ENCODE results near the gene VCPKMT.

Gene VCPKMT

DNA sequence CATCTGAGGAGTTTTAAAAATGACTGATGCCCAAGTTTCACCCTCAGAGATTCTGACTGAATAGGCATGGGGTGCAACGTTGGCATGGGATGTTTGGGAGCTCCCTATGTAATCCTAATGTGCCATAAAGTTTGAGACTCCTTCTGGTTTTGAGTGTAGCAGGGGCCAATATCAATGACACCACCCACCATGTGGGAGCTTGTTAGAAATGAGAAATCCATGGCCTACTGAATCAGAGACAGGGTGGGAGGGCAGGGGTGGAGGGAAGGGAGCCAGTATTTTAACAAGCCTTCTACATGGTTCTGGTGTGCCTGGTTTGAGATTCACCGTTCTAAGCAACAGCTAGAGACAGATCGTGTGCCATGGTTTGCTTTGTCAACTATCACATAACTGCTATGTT, 46.1 kb downstream of the VCPKMT start:
- no peaks in the 10 kb centered on the region for H3K36me3 ChIP-seq (ENCODE audit: insufficient read depth, low read length)

DNA sequence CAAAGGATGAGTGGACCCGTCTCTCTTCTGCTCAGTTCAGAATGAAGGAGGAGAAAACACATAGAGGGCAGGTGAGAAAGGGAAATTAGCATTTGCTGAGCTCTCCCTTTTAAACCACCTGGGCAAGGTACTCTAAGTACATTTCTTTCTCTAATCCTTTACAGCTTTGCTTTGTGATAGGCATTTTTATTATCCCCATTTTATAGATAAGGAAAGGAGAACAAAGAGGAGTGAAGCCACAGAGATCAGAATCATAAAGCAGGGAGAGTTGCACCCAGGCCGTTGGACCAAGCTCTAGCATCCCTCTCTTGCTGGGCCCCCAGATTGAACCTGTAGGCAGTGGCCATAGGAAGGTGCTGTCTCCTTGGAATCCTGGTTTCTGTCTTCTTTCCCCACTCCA, 47.0 kb downstream of the VCPKMT start:
- Histone ChIP-seq H3K27me3 (ENCODE audit: insufficient read depth, low read length) (no peaks in the 10 kb centered on the region), H3K36me3 (ENCODE audit: insufficient read depth, low read length) (no peaks in the 10 kb centered on the region), H3K9me3 (ENCODE audit: low read length) (peaks cover 2% of the 10 kb centered on the region), H3K4me3 (ENCODE audit: low read length) (no peak overlapping the region), H3K4me1 (ENCODE audit: insufficient read depth, low read length) (no peaks in the 10 kb centered on the region), H2AFZ (ENCODE audit: low read depth, low read length) (no peak overlapping the region)

More for the DNA sequence above, 46.1 kb downstream of the VCPKMT start:
- Histone ChIP-seq H3K27me3 (ENCODE audit: insufficient read depth, low read length) (no peaks in the 10 kb centered on the region), H3K4me3 (ENCODE audit: low read length) (no peak overlapping the region), H3K9me3 (ENCODE audit: low read length) (peaks cover 2% of the 10 kb centered on the region), H3K4me1 (ENCODE audit: insufficient read depth, low read length) (no peaks in the 10 kb centered on the region), H2AFZ (ENCODE audit: low read depth, low read length) (no peak overlapping the region)

DNA sequence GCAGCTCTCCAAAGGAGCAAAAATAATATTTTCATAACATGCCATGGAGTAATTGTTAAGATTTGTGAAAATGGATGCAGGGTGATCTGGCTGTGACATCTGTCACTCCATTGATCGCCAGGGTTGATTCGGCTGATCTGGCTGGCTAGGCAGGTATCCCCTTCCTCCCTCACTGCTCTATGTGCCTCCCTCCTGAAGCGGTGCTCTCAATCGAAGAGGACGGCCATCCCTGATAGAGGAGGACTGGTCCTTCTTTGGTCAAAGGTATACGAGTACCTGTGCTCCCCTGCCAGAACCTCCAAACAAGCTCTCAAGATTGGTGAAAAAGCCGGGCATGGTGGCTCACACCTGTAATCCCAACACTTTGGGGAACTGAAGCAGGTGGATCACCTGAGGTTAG, 47.9 kb downstream of the VCPKMT start:
- Histone ChIP-seq H3K9me3 (ENCODE audit: low read length) (peaks cover 2% of the 10 kb centered on the region), H3K36me3 (ENCODE audit: insufficient read depth, low read length) (no peaks in the 10 kb centered on the region), H3K4me1 (ENCODE audit: insufficient read depth, low read length) (no peaks in the 10 kb centered on the region), H3K27me3 (ENCODE audit: insufficient read depth, low read length) (no peaks in the 10 kb centered on the region), H2AFZ (ENCODE audit: low read depth, low read length) (no peak overlapping the region), H3K4me3 (ENCODE audit: low read length) (no peak overlapping the region)

DNA sequence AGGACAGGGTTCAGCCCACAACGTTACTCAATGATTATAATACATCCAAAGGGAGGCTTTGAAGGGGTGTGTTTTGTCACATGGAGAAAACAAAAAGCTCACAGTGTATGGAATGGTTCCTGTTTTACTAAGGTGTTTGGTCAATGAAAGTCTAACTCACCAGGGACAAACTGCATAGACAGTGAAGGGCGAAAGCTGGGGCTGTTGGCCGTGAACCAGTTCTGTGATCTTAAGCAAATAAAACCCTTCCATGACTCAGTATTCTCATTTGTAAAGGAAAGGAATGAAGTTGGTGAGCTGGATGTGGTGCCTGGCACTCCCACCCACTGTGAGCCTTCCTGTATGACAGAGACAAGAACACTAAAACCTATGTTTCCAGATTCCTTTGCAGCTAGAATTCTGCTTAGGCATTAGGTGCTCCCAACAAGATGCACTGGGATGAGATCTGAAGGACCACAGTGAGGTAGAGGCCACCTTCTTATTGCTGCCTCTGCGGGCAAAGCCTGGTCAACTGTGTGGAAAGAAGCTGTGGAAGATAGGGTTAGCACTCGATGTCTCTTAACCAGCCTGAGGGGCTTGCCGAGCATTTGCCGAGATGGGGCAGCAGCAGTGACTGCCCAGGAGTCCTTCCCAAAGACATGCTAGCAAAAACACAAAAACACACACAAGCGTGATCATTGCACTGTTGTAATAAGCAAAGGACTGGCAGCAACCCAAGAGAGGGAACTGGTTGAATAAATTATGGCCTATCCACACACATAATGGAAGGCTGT, 48.5 kb downstream of the VCPKMT start:
- Histone ChIP-seq H3K27me3 (ENCODE audit: insufficient read depth, low read length) (no peaks in the 10 kb centered on the region), H3K36me3 (ENCODE audit: insufficient read depth, low read length) (no peaks in the 10 kb centered on the region), H2AFZ (ENCODE audit: low read depth, low read length) (no peak overlapping the region), H3K4me3 (ENCODE audit: low read length) (no peak overlapping the region), H3K9me3 (ENCODE audit: low read length) (peaks cover 2% of the 10 kb centered on the region), H3K4me1 (ENCODE audit: insufficient read depth, low read length) (no peaks in the 10 kb centered on the region)

DNA sequence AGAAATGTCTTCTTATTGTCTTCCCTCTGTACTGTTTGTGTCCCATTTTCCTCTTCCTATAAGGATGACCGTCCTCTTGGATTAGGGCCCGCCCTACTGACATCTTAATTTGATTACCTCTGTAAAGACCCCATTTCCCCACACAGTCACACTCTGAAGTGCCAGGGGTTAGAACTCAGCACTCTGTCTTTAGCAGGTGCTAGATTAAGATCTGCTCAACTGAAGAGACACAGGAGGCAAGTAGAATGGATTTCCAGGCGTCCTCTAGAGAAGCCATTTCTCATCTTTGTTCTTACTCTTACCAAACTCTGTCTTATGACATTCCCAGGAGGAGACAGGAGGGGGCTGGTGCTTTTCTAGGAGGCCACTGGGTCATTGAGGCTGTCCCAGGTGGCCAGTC, 50.8 kb downstream of the VCPKMT start:
- no peak overlapping the region for H2AFZ ChIP-seq (ENCODE audit: low read depth, low read length)
- no peaks in the 10 kb centered on the region for H3K27me3 ChIP-seq (ENCODE audit: insufficient read depth, low read length)
- H3K4me3 ChIP-seq (ENCODE audit: low read length), result no peak overlapping the region
- peaks cover 2% of the 10 kb centered on the region for H3K9me3 ChIP-seq (ENCODE audit: low read length)
- peaks cover 4% of the 10 kb centered on the region for H3K4me1 ChIP-seq (ENCODE audit: insufficient read depth, low read length)
- no peaks in the 10 kb centered on the region for H3K36me3 ChIP-seq (ENCODE audit: insufficient read depth, low read length)

DNA sequence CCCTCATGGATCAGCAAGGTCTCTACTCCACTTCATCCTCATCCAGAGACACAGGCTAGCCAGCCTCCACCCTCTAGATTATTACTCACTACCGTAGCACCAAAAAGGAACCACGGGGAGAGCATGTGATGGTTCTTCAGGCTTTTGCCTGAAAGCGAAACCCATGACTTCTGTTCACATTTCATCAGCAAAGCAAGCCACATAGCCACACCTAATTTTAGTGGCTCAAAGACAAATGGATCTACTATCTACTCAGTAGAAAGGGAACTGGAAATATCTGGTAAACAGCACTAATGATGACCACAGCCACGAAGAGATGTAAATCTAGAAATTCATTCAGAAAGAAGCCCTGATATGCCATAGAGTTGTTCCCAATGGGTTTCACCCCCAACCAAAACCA, 51.4 kb downstream of the VCPKMT start:
- peaks cover 2% of the 10 kb centered on the region for H3K9me3 ChIP-seq (ENCODE audit: low read length)
- peaks cover 4% of the 10 kb centered on the region for H3K4me1 ChIP-seq (ENCODE audit: insufficient read depth, low read length)
- no peaks in the 10 kb centered on the region for H3K27me3 ChIP-seq (ENCODE audit: insufficient read depth, low read length)
- no peak overlapping the region for H2AFZ ChIP-seq (ENCODE audit: low read depth, low read length)
- H3K36me3 ChIP-seq (ENCODE audit: insufficient read depth, low read length), result no peaks in the 10 kb centered on the region
- H3K4me3 ChIP-seq (ENCODE audit: low read length), result no peak overlapping the region

DNA sequence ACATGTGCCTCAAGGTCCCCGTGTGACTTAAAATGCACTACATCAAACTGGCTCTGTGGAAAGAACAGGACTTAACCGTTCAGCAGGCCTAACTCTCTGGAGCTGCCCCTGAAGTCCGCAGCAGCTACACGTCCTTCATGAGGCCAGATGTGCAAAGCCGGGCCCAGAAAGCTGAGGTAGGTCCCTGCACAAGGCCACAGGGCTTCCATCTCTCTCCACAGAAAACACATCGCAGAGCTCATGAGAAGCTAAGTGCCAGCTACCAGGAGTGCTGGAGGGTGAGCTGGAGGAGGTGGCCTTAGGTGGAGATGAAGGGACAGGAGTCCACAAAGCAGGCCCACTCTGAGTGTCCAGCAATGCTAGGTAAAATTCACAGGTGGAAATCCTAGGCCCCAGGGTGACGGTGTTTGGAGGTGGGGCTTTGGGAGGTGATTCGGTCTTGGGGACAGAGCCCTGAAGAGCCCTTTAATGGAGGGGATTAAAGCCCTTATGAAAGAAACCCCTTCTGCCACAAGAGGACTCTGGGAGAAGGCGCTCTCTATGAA, 52.4 kb downstream of the VCPKMT start:
- Histone ChIP-seq H3K4me1 (ENCODE audit: insufficient read depth, low read length) (peaks cover 4% of the 10 kb centered on the region), H2AFZ (ENCODE audit: low read depth, low read length) (no peak overlapping the region), H3K9me3 (ENCODE audit: low read length) (peaks cover 2% of the 10 kb centered on the region), H3K4me3 (ENCODE audit: low read length) (no peak overlapping the region), H3K27me3 (ENCODE audit: insufficient read depth, low read length) (no peaks in the 10 kb centered on the region), H3K36me3 (ENCODE audit: insufficient read depth, low read length) (no peaks in the 10 kb centered on the region)

DNA sequence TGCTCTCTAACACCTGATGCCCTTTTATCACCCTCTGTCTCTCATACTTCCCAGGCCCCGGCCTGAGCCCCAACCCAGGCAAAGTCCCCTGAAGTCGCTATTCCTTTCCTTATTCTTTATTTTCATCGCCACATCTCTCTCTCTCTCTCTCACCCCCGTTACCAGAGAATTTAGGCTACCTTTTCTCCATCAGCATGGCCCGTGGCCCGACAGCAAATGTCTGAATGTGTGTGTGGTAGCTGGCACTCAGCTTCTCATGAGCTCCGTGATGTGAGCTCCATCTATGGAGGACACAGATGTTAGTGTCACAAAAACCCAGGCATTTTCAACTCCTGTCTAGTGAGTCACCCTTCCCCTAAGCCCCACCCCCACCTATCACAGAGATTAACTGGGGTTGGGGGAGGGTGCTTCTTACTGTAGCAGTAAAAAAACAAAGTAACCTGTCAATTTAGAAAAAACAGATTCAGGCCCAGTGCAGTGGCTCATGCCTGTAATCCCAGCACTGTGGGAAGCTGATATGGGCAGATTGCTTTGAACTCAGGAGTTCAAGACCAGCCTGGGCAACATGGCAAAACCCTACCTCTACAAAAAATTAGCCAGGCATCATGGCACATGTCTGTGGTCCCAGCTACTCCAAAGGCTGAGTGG, 53.8 kb downstream of the VCPKMT start:
- no peaks in the 10 kb centered on the region for H3K9me3 ChIP-seq (ENCODE audit: low read length)
- H2AFZ ChIP-seq (ENCODE audit: low read depth, low read length), result no peak overlapping the region
- peaks cover 4% of the 10 kb centered on the region for H3K4me1 ChIP-seq (ENCODE audit: insufficient read depth, low read length)

DNA sequence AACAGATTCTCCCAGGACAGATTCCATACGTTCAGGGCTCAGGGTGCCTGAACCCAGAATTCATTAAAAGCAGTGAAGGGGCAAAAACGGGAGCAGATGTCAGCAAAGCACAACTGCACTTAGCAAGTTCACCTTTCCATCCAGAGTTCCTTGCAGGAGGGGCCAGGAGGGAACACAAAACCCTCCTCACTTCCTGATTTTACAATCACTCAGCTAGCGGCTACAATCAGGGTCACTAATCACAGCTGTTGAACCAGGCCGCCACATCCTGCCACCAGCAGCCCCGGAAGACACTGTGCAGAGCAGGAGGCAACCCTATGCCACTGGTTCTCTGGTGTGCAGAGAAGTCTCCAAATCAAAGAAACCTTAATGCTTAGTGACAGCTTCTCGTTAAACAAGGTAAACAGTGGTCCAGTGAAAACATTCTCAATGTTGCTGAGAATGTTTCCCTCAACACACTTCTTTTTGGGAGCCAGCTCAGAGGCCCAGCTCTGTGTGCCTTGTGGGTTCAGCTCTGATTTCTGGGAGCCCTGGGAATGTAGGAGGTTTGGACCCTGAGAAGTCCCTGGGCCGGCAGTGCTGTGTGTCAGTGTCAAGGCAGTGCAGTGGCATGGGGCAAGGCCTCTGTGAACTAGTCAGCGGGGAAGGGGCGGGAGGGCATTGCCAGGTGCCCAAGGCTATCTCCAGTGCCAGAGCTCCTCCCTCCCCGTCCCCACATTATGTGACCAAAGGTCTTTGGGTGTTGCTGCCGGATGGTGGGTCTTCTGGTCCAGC, 54.5 kb downstream of the VCPKMT start:
- H3K36me3 ChIP-seq (ENCODE audit: insufficient read depth, low read length), result no peaks in the 10 kb centered on the region
- no peaks in the 10 kb centered on the region for H3K9me3 ChIP-seq (ENCODE audit: low read length)
- peaks cover 4% of the 10 kb centered on the region for H3K4me1 ChIP-seq (ENCODE audit: insufficient read depth, low read length)
- H2AFZ ChIP-seq (ENCODE audit: low read depth, low read length), result no peak overlapping the region
- no peaks in the 10 kb centered on the region for H3K27me3 ChIP-seq (ENCODE audit: insufficient read depth, low read length)
- H3K4me3 ChIP-seq (ENCODE audit: low read length), result no peak overlapping the region

More for the DNA sequence above, 53.8 kb downstream of the VCPKMT start:
- no peaks in the 10 kb centered on the region for H3K27me3 ChIP-seq (ENCODE audit: insufficient read depth, low read length)
- no peak overlapping the region for H3K4me3 ChIP-seq (ENCODE audit: low read length)
- no peaks in the 10 kb centered on the region for H3K36me3 ChIP-seq (ENCODE audit: insufficient read depth, low read length)

DNA sequence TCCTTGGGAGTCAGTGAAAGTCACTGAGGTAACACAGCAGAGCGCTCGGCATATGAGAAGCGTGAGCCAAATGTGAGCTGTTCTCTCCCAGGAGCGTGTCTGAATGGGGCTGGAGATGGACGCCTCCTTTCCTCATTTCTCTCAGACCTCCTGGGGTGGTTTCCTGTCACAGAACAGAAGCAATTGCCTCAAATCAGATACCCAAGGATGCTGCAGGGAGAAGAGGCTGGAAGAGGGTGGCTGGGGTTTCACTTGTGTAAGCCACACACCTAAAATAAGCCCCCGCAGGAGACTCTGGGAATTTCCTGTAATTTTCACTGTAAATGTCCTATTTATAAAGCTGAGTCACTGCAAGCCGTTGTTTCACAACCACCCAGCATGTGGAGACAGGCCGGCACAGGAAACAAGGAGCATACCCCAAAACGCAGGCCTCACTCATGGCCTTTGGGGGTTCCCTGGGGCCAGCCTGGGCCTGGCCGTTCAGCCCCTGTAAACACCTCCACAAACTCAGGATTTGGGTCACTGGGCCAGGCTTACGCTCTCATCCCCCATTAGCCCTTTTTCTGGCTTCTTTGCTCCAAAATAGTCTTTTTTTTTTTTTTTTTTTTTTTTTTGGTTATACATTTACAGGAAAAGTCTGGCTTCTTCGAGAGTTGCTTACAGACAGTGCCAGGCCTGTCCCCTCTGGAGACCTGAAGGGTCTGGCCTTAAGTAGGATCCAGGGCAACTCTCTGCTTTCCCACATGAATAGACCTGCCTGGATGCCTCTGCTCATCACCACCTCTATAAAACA, 55.3 kb downstream of the VCPKMT start:
- Histone ChIP-seq H3K4me3 (ENCODE audit: low read length) (no peak overlapping the region), H3K9me3 (ENCODE audit: low read length) (no peaks in the 10 kb centered on the region), H2AFZ (ENCODE audit: low read depth, low read length) (no peak overlapping the region), H3K36me3 (ENCODE audit: insufficient read depth, low read length) (no peaks in the 10 kb centered on the region), H3K4me1 (ENCODE audit: insufficient read depth, low read length) (peaks cover 4% of the 10 kb centered on the region), H3K27me3 (ENCODE audit: insufficient read depth, low read length) (no peaks in the 10 kb centered on the region)

DNA sequence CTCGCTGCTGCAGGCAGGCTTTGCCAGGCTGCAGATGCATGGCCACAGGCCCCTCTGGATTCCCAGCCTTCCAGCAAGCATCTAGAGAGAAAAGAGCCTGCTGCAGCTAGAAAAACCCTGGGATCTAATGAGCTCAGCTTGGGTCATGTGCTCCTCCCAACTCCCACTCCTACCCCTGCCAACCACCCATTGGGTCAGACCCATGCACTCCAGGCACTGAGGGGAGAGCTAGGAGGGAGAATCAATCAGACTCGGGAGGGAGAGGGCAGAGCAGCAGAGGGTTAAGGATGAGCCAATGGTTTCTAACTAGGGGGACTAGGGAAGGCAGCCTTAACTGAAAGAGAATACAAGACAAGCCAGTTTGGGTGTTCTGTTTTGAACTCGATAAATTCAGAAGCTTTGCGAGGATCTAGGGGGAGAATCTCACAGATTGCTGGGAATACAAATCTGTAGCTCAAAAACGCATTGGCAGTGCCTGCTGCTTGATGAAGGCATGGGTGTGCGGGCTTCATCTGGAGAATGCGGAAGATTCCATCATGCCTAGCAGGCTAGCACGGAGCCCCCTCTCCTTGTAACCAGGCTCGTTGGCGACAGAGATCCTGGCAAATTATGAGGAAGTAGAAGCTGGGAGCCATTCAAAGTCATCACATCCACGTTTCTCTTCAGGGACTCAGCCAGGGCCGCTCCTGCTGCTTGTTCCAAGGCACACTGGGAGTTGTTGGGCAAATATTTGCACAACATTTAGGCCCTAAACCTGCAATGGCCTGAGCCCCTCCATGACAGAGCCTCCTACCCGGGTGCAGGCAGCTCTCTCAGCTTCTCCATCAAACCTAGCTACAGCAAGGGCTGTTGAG, 56.4 kb downstream of the VCPKMT start:
- Histone ChIP-seq H2AFZ (ENCODE audit: low read depth, low read length) (no peak overlapping the region), H3K27me3 (ENCODE audit: insufficient read depth, low read length) (no peaks in the 10 kb centered on the region), H3K9me3 (ENCODE audit: low read length) (no peaks in the 10 kb centered on the region), H3K36me3 (ENCODE audit: insufficient read depth, low read length) (no peaks in the 10 kb centered on the region), H3K4me3 (ENCODE audit: low read length) (no peak overlapping the region), H3K4me1 (ENCODE audit: insufficient read depth, low read length) (peaks cover 4% of the 10 kb centered on the region)
